Measurements from ENCODE around the gene ARHGAP26. TPM values are rescaled to one million over a fixed set of nuclear protein-coding genes. Genes with fewer than 3 reads are reported as not detected.

The ARHGAP26 gene
- total RNA-seq, 1 experiment from 2014 or later = 79.8 TPM

DNA sequence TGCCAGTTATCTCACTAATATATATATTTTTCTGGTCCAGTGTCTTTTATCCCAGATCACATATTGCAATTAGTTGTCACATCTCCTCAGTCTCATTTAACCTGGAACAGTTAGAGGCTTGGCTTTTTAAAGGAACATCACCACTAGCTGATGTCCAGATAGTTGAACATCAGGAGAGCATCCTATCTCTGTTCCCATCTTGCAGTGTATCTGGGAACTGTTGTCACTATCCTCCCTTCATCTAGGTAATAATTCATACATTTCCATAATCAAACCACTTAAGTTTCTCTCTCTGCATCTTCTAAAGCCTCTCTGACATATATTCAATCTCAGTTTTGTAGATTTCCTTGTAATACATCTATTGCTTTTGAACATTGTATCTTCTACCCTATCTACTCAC lies 175.7 kb downstream of the ARHGAP26 start:
- H3K4me3 ChIP-seq (ENCODE audit: low read depth, low read length) = no peak overlapping the region
- H3K4me1 Mint-ChIP-seq (ENCODE audit: low read depth, unreplicated experiment) = peaks cover 7% of the 10 kb centered on the region
- H3K27ac Mint-ChIP-seq (ENCODE audit: unreplicated experiment) = no peak overlapping the region
- no peaks in the 10 kb centered on the region for H3K9me3 ChIP-seq
- intact Hi-C loops (cut with micrococcal nuclease; ENCODE audit: unreplicated experiment) = no loop called here
- DNase-seq = no peak
- no peaks in the 10 kb centered on the region for H3K27me3 Mint-ChIP-seq (ENCODE audit: insufficient read depth, unreplicated experiment)
- no TSS peak for BruUV-seq (replicated peaks)
- no peaks in the 10 kb centered on the region for H3K9me3 Mint-ChIP-seq (ENCODE audit: unreplicated experiment)
- no peak overlapping the region for H3K4me3 Mint-ChIP-seq (ENCODE audit: unreplicated experiment)
- H3K27me3 ChIP-seq (replicated peaks; ENCODE audit: control insufficient read depth, insufficient read depth, low read length) = no peaks in the 10 kb centered on the region
- H3K36me3 ChIP-seq (ENCODE audit: control insufficient read depth, insufficient read depth, low read length) = no peaks in the 10 kb centered on the region
- ChIA-PET POLR2A (no interaction called here), CTCF (interaction anchor here (0.8 kb wide), 1 partner anchor 229 kb away, joined by 3 read pairs; no protein-coding TSS in a partner anchor)
- peaks cover 4% of the 10 kb centered on the region; the same call in 1 of the 2 replicates for H3K4me1 ChIP-seq
- TF ChIP-seq, protein P1, sequence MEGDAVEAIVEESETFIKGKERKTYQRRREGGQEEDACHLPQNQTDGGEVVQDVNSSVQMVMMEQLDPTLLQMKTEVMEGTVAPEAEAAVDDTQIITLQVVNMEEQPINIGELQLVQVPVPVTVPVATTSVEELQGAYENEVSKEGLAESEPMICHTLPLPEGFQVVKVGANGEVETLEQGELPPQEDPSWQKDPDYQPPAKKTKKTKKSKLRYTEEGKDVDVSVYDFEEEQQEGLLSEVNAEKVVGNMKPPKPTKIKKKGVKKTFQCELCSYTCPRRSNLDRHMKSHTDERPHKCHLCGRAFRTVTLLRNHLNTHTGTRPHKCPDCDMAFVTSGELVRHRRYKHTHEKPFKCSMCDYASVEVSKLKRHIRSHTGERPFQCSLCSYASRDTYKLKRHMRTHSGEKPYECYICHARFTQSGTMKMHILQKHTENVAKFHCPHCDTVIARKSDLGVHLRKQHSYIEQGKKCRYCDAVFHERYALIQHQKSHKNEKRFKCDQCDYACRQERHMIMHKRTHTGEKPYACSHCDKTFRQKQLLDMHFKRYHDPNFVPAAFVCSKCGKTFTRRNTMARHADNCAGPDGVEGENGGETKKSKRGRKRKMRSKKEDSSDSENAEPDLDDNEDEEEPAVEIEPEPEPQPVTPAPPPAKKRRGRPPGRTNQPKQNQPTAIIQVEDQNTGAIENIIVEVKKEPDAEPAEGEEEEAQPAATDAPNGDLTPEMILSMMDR (IDR thresholded peaks at IDR 0.05; ENCODE audit: insufficient read depth in 1 of 2, low read depth in 1 of 2, low read length in 1 of 2, severe bottlenecking in 1 of 2, unreplicated experiment in 1 of 2) = no peak
- peaks cover 15% of the 10 kb centered on the region for H3K36me3 Mint-ChIP-seq (ENCODE audit: insufficient read depth, unreplicated experiment)

DNA sequence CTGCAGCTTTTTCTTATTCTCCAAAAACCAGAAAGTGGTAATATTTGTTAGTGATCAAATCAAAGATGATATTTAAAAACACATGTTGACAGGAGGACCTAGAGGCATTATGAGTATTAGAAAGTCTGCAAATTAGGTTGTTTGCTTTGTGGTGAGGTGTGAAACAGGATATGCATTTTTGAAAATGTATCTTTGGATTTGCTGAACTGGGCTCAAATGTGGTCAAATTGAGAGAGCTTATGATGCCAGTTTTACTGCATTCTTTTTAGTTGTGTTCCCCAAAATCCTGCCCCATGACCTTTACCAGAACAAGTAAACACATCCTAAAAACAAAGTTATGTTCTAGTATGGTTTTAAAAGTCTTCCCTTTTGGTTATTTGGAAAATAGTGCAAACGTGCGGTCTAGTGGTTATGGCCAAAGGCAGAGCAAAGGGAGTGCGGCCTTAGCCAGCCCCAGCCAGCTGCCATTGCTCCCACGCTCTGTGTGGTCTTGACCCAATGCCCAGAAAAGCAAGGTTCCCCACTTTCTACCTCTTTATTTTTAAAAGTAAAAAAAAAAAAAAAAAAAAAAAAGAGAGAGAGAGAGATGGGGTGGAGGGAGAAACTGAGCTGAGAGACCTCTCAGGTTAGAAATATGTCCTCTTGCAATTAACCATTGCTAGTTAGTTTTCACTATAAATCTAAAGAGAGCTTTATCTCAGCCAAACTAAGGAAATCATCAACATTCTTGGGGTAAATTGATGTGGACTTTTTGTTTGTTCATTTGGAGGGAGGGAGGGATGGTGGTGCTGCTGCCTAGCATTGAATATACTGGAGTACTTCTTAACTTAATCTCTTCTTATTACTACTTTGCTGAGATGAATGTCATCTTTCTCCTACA lies 176.6 kb downstream of the ARHGAP26 start:
- H3K9me3 Mint-ChIP-seq (ENCODE audit: unreplicated experiment) = no peaks in the 10 kb centered on the region
- H3K4me3 ChIP-seq (ENCODE audit: low read depth, low read length) = no peak overlapping the region
- intact Hi-C loops (cut with micrococcal nuclease; ENCODE audit: unreplicated experiment) = no loop called here
- no TSS peak for BruUV-seq (replicated peaks)
- H3K27me3 ChIP-seq (replicated peaks; ENCODE audit: control insufficient read depth, insufficient read depth, low read length) = no peaks in the 10 kb centered on the region
- no peak overlapping the region for H3K27ac Mint-ChIP-seq (ENCODE audit: unreplicated experiment)
- peaks cover 20% of the 10 kb centered on the region for H3K36me3 Mint-ChIP-seq (ENCODE audit: insufficient read depth, unreplicated experiment)
- POLR2A ChIA-PET = no interaction called here
- no peaks in the 10 kb centered on the region for H3K4me1 ChIP-seq
- H3K36me3 ChIP-seq (ENCODE audit: control insufficient read depth, insufficient read depth, low read length) = no peaks in the 10 kb centered on the region
- DNase-seq = no peak
- TF ChIP-seq, protein P1 (IDR thresholded peaks at IDR 0.05; ENCODE audit: insufficient read depth in 1 of 2, low read depth in 1 of 2, low read length in 1 of 2, severe bottlenecking in 1 of 2, unreplicated experiment in 1 of 2) = no peak
- H3K27me3 Mint-ChIP-seq (ENCODE audit: insufficient read depth, unreplicated experiment) = no peaks in the 10 kb centered on the region
- H3K9me3 ChIP-seq = no peaks in the 10 kb centered on the region
- no peak overlapping the region for H3K4me3 Mint-ChIP-seq (ENCODE audit: unreplicated experiment)
- H3K4me1 Mint-ChIP-seq (ENCODE audit: low read depth, unreplicated experiment) = peaks cover 7% of the 10 kb centered on the region
- CTCF ChIA-PET = interaction anchor here (0.8 kb wide), 1 partner anchor 230 kb away, joined by 3 read pairs; no protein-coding TSS in a partner anchor

DNA sequence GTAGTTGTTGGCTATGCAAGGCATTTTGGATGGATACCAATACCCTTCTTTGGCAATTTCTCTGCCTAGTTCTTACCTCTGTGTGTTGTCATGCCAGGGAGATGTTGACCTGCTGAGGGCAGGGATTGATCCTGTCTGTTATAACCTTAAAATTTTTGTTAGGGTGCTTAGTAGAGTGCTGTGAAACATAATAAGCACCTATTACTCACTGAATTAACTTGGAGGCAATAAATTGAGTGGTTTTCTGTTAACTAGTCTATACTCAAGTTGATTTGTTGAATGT lies 177.2 kb downstream of the ARHGAP26 start:
- Histone ChIP-seq H3K4me1 (no peaks in the 10 kb centered on the region), H3K36me3 (ENCODE audit: control insufficient read depth, insufficient read depth, low read length) (no peaks in the 10 kb centered on the region), H3K9me3 (no peaks in the 10 kb centered on the region), H3K4me3 (ENCODE audit: low read depth, low read length) (no peak overlapping the region), H3K27me3 (replicated peaks; ENCODE audit: control insufficient read depth, insufficient read depth, low read length) (no peaks in the 10 kb centered on the region)
- Mint-ChIP-seq H3K27ac (ENCODE audit: unreplicated experiment) (no peak overlapping the region), H3K4me3 (ENCODE audit: unreplicated experiment) (no peak overlapping the region), H3K9me3 (ENCODE audit: unreplicated experiment) (no peaks in the 10 kb centered on the region), H3K27me3 (ENCODE audit: insufficient read depth, unreplicated experiment) (no peaks in the 10 kb centered on the region), H3K36me3 (ENCODE audit: insufficient read depth, unreplicated experiment) (peaks cover 20% of the 10 kb centered on the region), H3K4me1 (ENCODE audit: low read depth, unreplicated experiment) (peaks cover 7% of the 10 kb centered on the region)
- CTCF ChIA-PET = no interaction called here
- POLR2A ChIA-PET = no interaction called here
- no peak for DNase-seq
- intact Hi-C loops (cut with micrococcal nuclease; ENCODE audit: unreplicated experiment) = no loop called here
- TF ChIP-seq, protein P1 (IDR thresholded peaks at IDR 0.05; ENCODE audit: insufficient read depth in 1 of 2, low read depth in 1 of 2, low read length in 1 of 2, severe bottlenecking in 1 of 2, unreplicated experiment in 1 of 2) = no peak
- no TSS peak for BruUV-seq (replicated peaks)
